ENCODE measurements around the gene METTL14.

METTL14 gene

DNA sequence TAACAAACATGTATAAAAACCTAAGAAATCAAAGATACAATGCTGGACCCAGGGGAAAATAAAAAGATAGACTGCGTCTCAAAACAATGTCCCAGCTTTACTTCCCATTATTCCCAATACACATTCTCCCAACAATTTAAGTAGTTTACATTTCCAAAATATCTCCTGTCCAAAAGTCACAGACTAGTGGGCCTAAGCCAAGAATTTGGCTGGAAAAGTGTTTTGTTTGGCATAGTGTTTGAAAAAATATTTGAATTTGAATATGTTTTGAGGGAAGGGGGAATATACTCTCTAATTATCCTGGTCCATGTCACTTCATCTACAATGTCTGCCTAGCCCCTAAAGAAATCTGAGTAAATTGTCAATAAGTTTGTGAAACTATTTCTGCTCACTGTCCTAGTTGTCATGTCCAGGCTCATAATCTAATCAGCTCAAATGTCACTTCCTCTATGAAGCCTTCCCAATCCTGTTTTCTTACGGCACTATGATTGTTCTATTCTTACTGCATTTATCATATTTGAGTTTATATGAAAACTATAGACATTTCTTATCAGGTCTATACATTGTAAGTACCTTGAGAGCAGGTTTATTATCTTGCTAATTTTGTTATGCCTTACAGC lies 76.3 kb downstream of the METTL14 start:
- Histone ChIP-seq H3K9ac (ENCODE audit: low read length) (no peak overlapping the region), H3K4me3 (ENCODE audit: low read depth in 1 of 2, low read length in 2 of 2) (peak overlapping the region in 1 of 2 donors; percentile 11), H3K4me1 (ENCODE audit: insufficient read depth, low read length) (peaks cover 91% of the 10 kb centered on the region), H3K27me3 (ENCODE audit: control insufficient read depth in 1 of 2, insufficient read depth in 2 of 2, low read length in 2 of 2) (no peaks in the 10 kb centered on the region), H3K27ac (ENCODE audit: low read depth, low read length) (peak overlapping the region; percentile 71), H3K36me3 (ENCODE audit: insufficient read depth, low read length) (peaks cover 4% of the 10 kb centered on the region), H3K9me3 (ENCODE audit: low read length) (no peaks in the 10 kb centered on the region)

- Histone ChIP-seq H3K4me3 (ENCODE audit: low read depth in 1 of 2, low read length in 2 of 2) (no peak overlapping the region), H3K27ac (ENCODE audit: low read depth, low read length) (peak overlapping the region; percentile 71), H3K27me3 (ENCODE audit: control insufficient read depth in 1 of 2, insufficient read depth in 2 of 2, low read length in 2 of 2) (no peaks in the 10 kb centered on the region), H3K36me3 (ENCODE audit: insufficient read depth, low read length) (peaks cover 11% of the 10 kb centered on the region), H3K4me1 (ENCODE audit: insufficient read depth, low read length) (peaks cover 87% of the 10 kb centered on the region), H3K9me3 (ENCODE audit: low read length) (no peaks in the 10 kb centered on the region), H3K9ac (ENCODE audit: low read length) (no peak overlapping the region)
Measured at GRCh38 chr4:118762155-118762554, 77.0 kb downstream of the METTL14 start.

GRCh38 chr4:118762730-118763477 lies 77.7 kb downstream of the METTL14 start:
- peak overlapping the region; percentile 86 for H3K27ac ChIP-seq (ENCODE audit: low read depth, low read length)
- H3K27me3 ChIP-seq (ENCODE audit: control insufficient read depth in 1 of 2, insufficient read depth in 2 of 2, low read length in 2 of 2): no peaks in the 10 kb centered on the region
- peaks cover 79% of the 10 kb centered on the region for H3K4me1 ChIP-seq (ENCODE audit: insufficient read depth, low read length)
- no peak overlapping the region for H3K4me3 ChIP-seq (ENCODE audit: low read depth in 1 of 2, low read length in 2 of 2)
- H3K36me3 ChIP-seq (ENCODE audit: insufficient read depth, low read length): peaks cover 12% of the 10 kb centered on the region
- H3K9ac ChIP-seq (ENCODE audit: low read length): no peak overlapping the region
- no peaks in the 10 kb centered on the region for H3K9me3 ChIP-seq (ENCODE audit: low read length)
